DLD1 (cell line): Measurements from ENCODE around the gene IL25.
"Not testable (repeated sequence)": the region's sequence is repeated elsewhere in the genome, so short reads cannot be mapped to it uniquely, and the experiment has no call there.

Experiments used
- in situ Hi-C: cut with HindIII; loops from 2 replicates; pipeline ENCODE4 v1.10.0; 2017; ENCODE audit warnings: low sequenced_read_pairs

The IL25 gene

GRCh38 chr14:23387916-23388882 is 15.6 kb downstream of the IL25 start:
- in situ Hi-C loops = no loop called here

- in situ Hi-C loops = no loop called here
These were observed 16.4 kb downstream of the IL25 start for GRCh38 chr14:23388996-23389395.

- in situ Hi-C loops = no loop called here
These were observed 16.8 kb downstream of the IL25 start for GRCh38 chr14:23389396-23389795.

GRCh38 chr14:23389871-23390270 is 17.3 kb downstream of the IL25 start:
- in situ Hi-C loops = not testable (repeated sequence)

GRCh38 chr14:23392613-23393012 is 20.0 kb downstream of the IL25 start:
- in situ Hi-C loops = no loop called here

GRCh38 chr14:23396126-23396525 is 23.5 kb downstream of the IL25 start:
- in situ Hi-C loops = no loop called here

GRCh38 chr14:23396781-23397407 is 24.3 kb downstream of the IL25 start:
- in situ Hi-C loops = no loop called here

- in situ Hi-C loops = no loop called here
These were observed 25.7 kb downstream of the IL25 start for GRCh38 chr14:23398348-23398747.

- in situ Hi-C loops = no loop called here
These were observed 26.5 kb downstream of the IL25 start for GRCh38 chr14:23399136-23399535.

- in situ Hi-C loops = no loop called here
These were observed 27.0 kb downstream of the IL25 start for GRCh38 chr14:23399591-23399990.

GRCh38 chr14:23400496-23401149 is 28.0 kb downstream of the IL25 start:
- in situ Hi-C loops = not testable (repeated sequence)

- in situ Hi-C loops = no loop called here
These were observed 28.7 kb downstream of the IL25 start for GRCh38 chr14:23401291-23401690.

GRCh38 chr14:23402296-23403138 is 29.9 kb downstream of the IL25 start:
- in situ Hi-C loops = no loop called here

GRCh38 chr14:23403139-23403438 is 30.5 kb downstream of the IL25 start:
- in situ Hi-C loops = no loop called here

GRCh38 chr14:23403908-23404307 is 31.3 kb downstream of the IL25 start:
- in situ Hi-C loops = no loop called here

- in situ Hi-C loops = no loop called here
These were observed 31.8 kb downstream of the IL25 start for GRCh38 chr14:23404331-23404900.

GRCh38 chr14:23405096-23405495 is 32.5 kb downstream of the IL25 start:
- in situ Hi-C loops = no loop called here

GRCh38 chr14:23405516-23406025 is 33.0 kb downstream of the IL25 start:
- in situ Hi-C loops = no loop called here

- in situ Hi-C loops = no loop called here
These were observed 33.6 kb downstream of the IL25 start for GRCh38 chr14:23406244-23406643.

- in situ Hi-C loops = no loop called here
These were observed 34.2 kb downstream of the IL25 start for GRCh38 chr14:23406725-23407355.
